LNCaP clone FGC (cell line): ENCODE results near the gene FAM47E.

Experiments
- DNase-seq: peaks from one replicate; pipeline ENCODE4 v3.0.0-alpha.2; 2011; ENCODE audit warnings: low read depth
- H3K4me3 ChIP-seq: 2 replicates; pipeline ENCODE4 v1.5.1; 2011; ENCODE audit warnings: mild to moderate bottlenecking, low read depth, low read length, control low read depth
- TF ChIP-seq, protein P1 (sequence below): IDR thresholded peaks from 2 replicates; pipeline ENCODE4 v1.5.1; 2012; ENCODE audit warnings: mild to moderate bottlenecking; ENCODE audit not compliant: control insufficient read depth, insufficient read depth; ENCODE audit errors: extremely low read depth

The FAM47E gene

DNA sequence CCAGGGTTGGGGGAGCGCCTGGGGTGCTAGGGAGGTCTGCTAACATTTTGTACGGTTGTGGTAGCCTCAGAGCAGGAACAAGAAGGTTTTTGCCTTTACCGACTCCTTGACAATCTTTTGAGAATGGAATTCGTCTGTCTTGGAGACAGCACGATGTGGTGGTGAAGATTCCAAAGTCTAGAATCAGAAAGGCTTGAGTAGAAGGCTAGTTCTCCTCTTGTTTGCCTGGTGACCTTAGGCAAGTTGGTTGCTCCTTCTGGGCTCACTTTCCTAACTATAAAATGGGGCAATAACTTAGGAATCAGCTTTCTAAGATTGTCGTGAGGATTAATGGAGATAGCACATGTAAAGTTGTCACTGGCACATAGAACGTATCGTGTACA is 741 bp downstream of the FAM47E start:
- no peak for DNase-seq
- H3K4me3 ChIP-seq: peak overlapping the region; percentile 57
- TF ChIP-seq, protein P1, sequence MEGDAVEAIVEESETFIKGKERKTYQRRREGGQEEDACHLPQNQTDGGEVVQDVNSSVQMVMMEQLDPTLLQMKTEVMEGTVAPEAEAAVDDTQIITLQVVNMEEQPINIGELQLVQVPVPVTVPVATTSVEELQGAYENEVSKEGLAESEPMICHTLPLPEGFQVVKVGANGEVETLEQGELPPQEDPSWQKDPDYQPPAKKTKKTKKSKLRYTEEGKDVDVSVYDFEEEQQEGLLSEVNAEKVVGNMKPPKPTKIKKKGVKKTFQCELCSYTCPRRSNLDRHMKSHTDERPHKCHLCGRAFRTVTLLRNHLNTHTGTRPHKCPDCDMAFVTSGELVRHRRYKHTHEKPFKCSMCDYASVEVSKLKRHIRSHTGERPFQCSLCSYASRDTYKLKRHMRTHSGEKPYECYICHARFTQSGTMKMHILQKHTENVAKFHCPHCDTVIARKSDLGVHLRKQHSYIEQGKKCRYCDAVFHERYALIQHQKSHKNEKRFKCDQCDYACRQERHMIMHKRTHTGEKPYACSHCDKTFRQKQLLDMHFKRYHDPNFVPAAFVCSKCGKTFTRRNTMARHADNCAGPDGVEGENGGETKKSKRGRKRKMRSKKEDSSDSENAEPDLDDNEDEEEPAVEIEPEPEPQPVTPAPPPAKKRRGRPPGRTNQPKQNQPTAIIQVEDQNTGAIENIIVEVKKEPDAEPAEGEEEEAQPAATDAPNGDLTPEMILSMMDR: no peak

DNA sequence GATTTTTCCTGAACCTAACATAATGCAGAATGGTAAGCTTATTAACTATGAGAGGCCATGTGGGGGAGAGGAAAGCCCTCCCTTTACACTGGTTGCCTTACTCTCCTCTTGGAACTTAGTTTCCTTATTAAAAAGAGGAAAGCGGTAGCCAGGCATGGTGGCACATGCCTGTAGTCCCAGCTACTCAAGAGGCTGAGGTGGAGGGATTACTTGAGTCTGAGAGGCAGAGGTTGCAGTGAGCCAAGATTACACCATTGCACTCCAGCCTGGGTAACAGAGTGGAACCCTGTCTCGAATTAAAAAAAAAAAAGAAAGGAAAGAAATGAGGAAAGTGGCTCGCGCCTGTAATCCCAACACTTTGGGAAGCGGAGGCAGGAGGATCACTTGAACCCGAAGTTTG is 2.0 kb downstream of the FAM47E start:
- no peak for DNase-seq
- TF ChIP-seq, protein P1: no peak

DNA sequence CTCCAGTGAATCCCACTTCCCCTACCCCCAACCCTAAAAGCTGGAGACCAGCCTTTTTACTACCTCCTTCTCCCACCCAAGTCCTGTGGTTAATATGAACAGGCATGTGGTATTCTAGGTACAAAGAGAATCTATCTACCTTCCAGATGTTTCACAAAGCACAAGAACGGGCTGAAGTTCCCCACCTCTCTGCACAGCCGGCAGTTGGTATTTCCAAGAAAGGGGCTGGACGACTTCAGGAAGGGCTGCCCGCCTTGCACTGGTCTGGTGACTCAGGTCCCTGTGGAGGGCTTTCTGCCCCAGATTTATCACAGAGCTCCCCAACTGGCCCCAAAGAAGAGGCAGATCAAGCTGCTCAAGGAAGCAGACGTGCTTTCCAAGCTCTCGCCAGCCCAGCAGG is 4.5 kb downstream of the FAM47E start:
- no peak overlapping the region for H3K4me3 ChIP-seq
- DNase-seq: no peak
- TF ChIP-seq, protein P1: no peak

More for the DNA sequence above, 2.0 kb downstream of the FAM47E start:
- no peak overlapping the region for H3K4me3 ChIP-seq

DNA sequence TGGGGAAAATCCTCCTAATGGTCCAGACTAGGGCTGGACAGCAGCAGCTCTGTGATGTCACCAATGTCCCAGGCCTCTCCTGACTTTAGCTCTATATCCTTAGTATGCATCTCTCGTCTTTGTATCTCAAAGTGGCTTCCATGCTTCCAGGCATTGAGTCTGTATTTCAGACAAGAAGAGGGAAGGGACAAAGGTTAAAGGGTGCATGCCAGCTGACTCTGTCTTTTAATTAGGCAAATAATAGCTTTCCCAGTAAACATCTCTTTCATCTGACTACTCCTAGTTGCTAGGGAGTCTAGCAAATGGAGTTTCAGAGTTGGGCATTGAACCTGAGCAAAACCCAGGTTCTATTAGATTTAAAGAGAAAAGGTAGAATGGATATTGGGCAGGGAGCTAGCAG is 5.4 kb downstream of the FAM47E start:
- DNase-seq: no peak
- no peak overlapping the region for H3K4me3 ChIP-seq
- TF ChIP-seq, protein P1: no peak

DNA sequence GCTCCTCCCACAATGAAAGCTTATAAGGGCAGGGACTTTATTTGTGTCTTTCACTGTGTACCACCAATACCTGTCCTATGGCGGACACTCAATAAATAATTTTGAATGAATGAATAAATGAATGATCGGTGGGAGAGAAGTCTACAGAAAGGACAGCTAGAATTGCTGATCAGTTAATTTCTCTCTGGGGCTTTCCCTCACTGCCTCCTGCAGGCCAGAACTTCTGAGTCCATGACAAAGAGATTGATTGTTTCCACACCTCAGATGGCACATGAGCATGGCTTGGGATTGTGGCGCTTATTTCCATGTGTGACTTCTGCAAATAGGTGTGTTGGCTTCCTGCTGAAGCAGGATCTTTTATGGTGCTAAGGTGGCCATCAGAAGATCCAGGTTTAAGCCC is 6.3 kb downstream of the FAM47E start:
- no peak for DNase-seq
- TF ChIP-seq, protein P1: no peak
- H3K4me3 ChIP-seq: no peak overlapping the region

DNA sequence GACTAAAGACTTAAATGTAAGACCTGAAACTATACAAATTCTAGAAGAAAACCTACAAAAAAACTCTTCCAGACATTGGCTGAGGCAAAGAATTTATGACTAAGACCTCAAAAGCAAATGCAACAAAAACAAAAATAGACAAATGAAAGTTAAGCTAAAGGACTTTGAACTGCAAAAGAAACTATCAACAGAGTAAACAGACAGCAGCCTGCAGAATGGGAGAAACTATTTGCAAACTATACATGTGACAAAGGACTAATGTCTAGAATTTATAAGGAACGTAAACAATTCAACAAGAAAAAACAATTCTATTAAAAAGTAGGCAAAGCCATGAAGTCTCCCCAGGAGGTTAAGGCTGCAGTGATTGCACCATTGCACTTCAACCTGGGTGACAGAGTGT is 9.1 kb downstream of the FAM47E start:
- H3K4me3 ChIP-seq: no peak overlapping the region
- TF ChIP-seq, protein P1: no peak
- DNase-seq: no peak

DNA sequence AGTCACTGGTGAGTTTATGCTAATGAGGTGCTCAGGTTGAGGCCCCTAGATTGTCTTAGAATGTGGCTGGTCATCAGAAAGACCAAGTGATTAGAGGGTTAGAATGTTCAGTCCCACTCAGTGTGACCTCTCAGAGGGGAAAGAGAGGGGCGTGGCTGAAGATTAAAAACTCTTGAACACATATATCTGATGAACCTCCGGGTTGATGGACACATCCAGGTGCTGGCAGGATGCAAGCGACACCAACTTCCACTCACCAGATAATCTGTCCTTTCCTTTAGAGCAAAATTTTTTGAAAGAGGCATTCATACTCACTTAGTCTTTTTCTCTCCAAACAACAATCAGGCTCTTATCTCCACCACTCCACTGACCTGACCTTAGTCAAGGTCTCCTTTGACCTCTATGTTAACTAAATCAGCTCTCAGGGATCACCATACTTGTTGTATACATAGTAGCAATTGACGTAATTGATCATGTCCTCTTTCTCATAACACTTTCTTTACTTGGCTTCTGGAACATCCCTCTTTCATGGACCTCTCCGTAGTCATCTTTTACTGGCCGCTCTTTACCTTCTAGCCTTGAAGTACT is 14.2 kb downstream of the FAM47E start:
- TF ChIP-seq, protein P1: no peak
- no peak for DNase-seq

More for the DNA sequence above, 14.2 kb downstream of the FAM47E start:
- H3K4me3 ChIP-seq: no peak overlapping the region
